Esophagus squamous epithelium (tissue), 5 donors: ENCODE data around the gene PDZRN3. TPM values are rescaled to one million over a fixed set of nuclear protein-coding genes. Genes with fewer than 3 reads are reported as not detected.

Experiments used
- DNase-seq: peaks from one replicate; lab custom pipeline; 2025; lab: John Stamatoyannopoulos, UW
- H3K27ac ChIP-seq, 4 donors: fragments of 200-600 bp; sonication (generic); one replicate each; pipeline ENCODE4 v1.5.1; 2016 to 2019; ENCODE audit warnings: mild to moderate bottlenecking in 1 of 4
- H3K27me3 ChIP-seq, 4 donors: fragments of 200-600 bp; sonication (generic); 1 replicate in 3 of 4; 2 replicates in 1 of 4; pipeline versions ENCODE4 v1.5.1 to v1.6.0; 2017 to 2021; ENCODE audit warnings: antibody characterized with exemption in 1 of 4
- H3K36me3 ChIP-seq, 3 donors: fragments of 200-600 bp; sonication (generic); one replicate each; pipeline ENCODE4 v1.5.1; 2016 to 2019
- H3K4me1 ChIP-seq, 3 donors: fragments of 200-600 bp; sonication (generic); one replicate each; pipeline ENCODE4 v1.5.1; 2017 to 2019
- H3K4me3 ChIP-seq, 4 donors: fragments of 200-600 bp; sonication (generic); 1 replicate in 3 of 4; 2 replicates in 1 of 4; pipeline ENCODE4 v1.5.1; 2016 to 2019; ENCODE audit warnings: mild to moderate bottlenecking in 2 of 4, moderate library complexity in 1 of 4
- H3K9me3 ChIP-seq, 3 donors: fragments of 200-600 bp; sonication (generic); one replicate each; pipeline ENCODE4 v1.5.1; 2016 to 2019
- POLR2A ChIP-seq, 4 donors: fragments of 450-650 bp; IDR thresholded peaks; one replicate each; pipeline ENCODE4 v1.6.1; 2017; ENCODE audit warnings: antibody characterized with exemption in 4 of 4, mild to moderate bottlenecking in 4 of 4, moderate library complexity in 3 of 4
- WGBS, 2 donors: methylation state at CpG; one replicate each; pipeline ENCODE4 v1.1.5; 2018; 5-methylcytosine and 5-hydroxymethylcytosine counted together
- intact Hi-C: fragments of 100-400 bp; cut with DNase I; formaldehyde crosslinking; loops from one replicate; pipeline ENCODE4 v1.15.0; 2022
- total RNA-seq, 4 donors: library from RNA; depleted of rRNA; stranded (reverse); fragments of >200 nt; gene quantifications; one replicate each; pipeline ENCODE4 v1.1.0, GENCODE V29; 2016
- TF ChIP-seq, protein P1 (sequence below), 6 experiments: fragments of 450-650 bp in 4 of 6; fragments of 200-600 bp in 2 of 6; sonication (generic) in 2 of 6; IDR thresholded peaks; one replicate each; pipeline ENCODE4 v1.5.1; 2016 to 2019; ENCODE audit warnings: antibody characterized with exemption in 6 of 6, mild to moderate bottlenecking in 4 of 6, moderate library complexity in 4 of 6
- donor health status: DM: yes; HTN: yes; CAD: no.

Gene PDZRN3
- total RNA-seq, 4 donors from 2014 or later: 22.1 to 54.9 (median 38.9) TPM

DNA sequence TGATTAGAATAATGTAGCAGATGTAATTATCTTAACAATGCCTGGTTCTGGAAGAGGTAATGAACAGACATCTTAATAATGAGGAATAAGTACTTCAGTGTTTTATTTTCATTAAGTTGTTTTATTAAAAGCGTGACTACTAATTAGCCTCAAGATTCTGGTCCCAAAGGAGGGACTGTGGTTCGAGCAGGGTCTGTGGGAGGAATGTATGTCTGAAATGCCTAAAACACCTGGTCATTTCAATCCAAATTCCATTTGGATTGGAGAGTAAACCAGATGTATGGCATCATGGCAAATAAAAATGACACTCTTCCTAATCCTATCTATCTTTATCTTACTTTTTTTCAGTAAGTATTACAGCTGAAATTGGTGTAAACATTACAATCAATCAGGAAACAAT, 243.2 kb downstream of the PDZRN3 start:
- H3K36me3 ChIP-seq: peaks cover 6 to 32% (median 18%) of the 10 kb centered on the region in 3 donors
- TF ChIP-seq, protein P1, sequence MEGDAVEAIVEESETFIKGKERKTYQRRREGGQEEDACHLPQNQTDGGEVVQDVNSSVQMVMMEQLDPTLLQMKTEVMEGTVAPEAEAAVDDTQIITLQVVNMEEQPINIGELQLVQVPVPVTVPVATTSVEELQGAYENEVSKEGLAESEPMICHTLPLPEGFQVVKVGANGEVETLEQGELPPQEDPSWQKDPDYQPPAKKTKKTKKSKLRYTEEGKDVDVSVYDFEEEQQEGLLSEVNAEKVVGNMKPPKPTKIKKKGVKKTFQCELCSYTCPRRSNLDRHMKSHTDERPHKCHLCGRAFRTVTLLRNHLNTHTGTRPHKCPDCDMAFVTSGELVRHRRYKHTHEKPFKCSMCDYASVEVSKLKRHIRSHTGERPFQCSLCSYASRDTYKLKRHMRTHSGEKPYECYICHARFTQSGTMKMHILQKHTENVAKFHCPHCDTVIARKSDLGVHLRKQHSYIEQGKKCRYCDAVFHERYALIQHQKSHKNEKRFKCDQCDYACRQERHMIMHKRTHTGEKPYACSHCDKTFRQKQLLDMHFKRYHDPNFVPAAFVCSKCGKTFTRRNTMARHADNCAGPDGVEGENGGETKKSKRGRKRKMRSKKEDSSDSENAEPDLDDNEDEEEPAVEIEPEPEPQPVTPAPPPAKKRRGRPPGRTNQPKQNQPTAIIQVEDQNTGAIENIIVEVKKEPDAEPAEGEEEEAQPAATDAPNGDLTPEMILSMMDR (IDR thresholded peaks at IDR 0.05): no peak
- no peak for TF ChIP-seq POLR2A (IDR thresholded peaks at IDR 0.05)
- H3K27me3 ChIP-seq: no peaks in the 10 kb centered on the region
- intact Hi-C loops: no loop called here
- H3K4me3 ChIP-seq: no peak overlapping the region
- 81 to 82% methylated on average over 2 of the region's 2 CpGs for WGBS, 2 donors
- no peak for DNase-seq
- H3K4me1 ChIP-seq: no peaks in the 10 kb centered on the region
- H3K9me3 ChIP-seq: peaks cover 0 to 4% (median 0%) of the 10 kb centered on the region in 3 donors
- H3K27ac ChIP-seq: no peak overlapping the region

DNA sequence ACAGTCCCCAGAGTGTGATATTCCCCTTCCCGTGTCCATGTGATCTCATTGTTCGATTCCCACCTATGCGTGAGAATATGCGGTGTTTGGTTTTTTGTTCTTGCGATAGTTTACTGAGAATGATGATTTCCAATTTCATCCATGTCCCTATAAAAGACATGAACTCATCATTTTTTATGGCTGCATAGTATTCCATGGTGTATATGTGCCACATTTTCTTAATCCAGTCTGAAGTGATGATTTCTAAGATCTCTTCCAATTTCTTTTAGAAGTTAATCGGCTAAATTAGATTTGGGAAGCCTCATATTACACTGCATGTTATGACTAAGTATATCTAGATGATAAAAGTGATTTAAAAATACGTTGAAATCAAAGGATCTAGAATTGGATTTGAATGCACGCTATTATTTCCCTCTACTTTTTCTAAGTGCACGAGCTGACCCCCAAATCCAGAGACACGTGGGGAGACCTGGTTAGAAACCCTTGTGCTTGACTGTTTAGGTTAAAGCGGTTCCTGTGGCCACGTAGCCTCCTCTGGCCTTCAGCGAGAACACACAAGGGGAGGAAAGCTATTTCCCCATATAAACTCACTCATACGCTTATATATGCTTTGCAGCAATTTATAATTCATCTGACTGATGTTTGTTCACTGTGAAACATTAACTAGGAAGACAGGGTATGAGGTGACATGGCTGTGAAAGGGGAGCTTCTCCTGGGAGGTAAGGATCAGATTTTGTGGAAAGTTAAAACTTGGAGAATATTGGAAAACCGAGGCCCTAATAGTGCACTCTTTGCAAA, 243.8 kb downstream of the PDZRN3 start:
- Histone ChIP-seq H3K36me3 (peaks cover 6 to 32% (median 18%) of the 10 kb centered on the region in 3 donors), H3K9me3 (peaks cover 0 to 4% (median 0%) of the 10 kb centered on the region in 3 donors), H3K27ac (no peak overlapping the region), H3K4me1 (no peaks in the 10 kb centered on the region), H3K4me3 (no peak overlapping the region), H3K27me3 (no peaks in the 10 kb centered on the region)
- TF ChIP-seq, protein P1 (IDR thresholded peaks at IDR 0.05): no peak
- TF ChIP-seq POLR2A (IDR thresholded peaks at IDR 0.05): no peak
- WGBS, 2 donors: 71 to 80% methylated on average over 15 of the region's 15 CpGs
- intact Hi-C loops: no loop called here
- no peak for DNase-seq

DNA sequence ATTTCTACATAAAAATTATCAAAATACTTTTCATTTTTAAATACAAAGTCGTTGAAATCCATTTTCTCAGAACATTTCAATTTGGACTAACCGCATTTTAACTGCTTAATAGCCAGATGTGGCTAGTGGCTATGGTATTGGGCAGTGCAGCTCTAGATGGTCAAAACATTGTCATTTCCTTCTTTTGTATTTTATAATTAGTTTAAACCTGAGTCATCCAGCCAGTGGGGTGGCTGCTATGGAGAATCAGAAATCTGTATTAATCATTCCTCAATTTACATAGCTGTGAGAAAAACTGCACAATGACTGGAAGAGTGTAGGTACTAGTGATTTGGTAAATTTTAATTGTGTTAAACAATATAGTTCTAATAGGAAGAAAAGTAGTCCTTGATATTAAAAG, 245.3 kb downstream of the PDZRN3 start:
- intact Hi-C loops: no loop called here
- Histone ChIP-seq H3K36me3 (peaks cover 6 to 19% (median 11%) of the 10 kb centered on the region in 3 donors), H3K4me1 (no peaks in the 10 kb centered on the region), H3K9me3 (no peaks in the 10 kb centered on the region), H3K27me3 (no peaks in the 10 kb centered on the region), H3K27ac (no peak overlapping the region), H3K4me3 (no peak overlapping the region)
- TF ChIP-seq POLR2A (IDR thresholded peaks at IDR 0.05): no peak
- TF ChIP-seq, protein P1 (IDR thresholded peaks at IDR 0.05): no peak
- no peak for DNase-seq
- WGBS, 2 donors: 67 to 74% methylated on average over 2 of the region's 2 CpGs

DNA sequence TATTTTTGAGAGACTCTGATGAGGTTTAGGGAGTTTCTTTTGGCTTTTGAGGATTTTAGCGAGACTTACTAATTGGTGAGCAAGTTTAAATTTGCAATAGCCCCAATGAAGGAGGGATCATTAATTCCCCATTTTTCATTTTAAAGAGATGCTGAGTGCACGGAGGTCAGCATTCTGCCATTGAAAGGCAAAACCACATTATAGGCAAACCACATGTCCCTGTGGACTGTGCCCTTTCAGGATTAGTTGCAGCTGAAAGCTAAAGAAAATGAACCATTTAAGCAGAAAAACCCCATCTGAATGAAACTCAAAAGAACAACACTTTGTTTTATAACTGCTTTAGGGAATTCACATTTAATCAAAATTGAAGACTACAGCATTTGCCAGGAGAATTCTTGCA, 246.5 kb downstream of the PDZRN3 start:
- peaks cover 0 to 6% (median 0%) of the 10 kb centered on the region in 3 donors for H3K36me3 ChIP-seq
- intact Hi-C loops: no loop called here
- TF ChIP-seq POLR2A (IDR thresholded peaks at IDR 0.05): no peak
- TF ChIP-seq, protein P1 (IDR thresholded peaks at IDR 0.05): no peak
- no peaks in the 10 kb centered on the region for H3K9me3 ChIP-seq
- no peaks in the 10 kb centered on the region for H3K4me1 ChIP-seq
- no peak overlapping the region for H3K4me3 ChIP-seq
- DNase-seq: no peak
- H3K27me3 ChIP-seq: no peaks in the 10 kb centered on the region
- WGBS, 2 donors: 39 to 50% methylated on average over 2 of the region's 2 CpGs
- H3K27ac ChIP-seq: no peak overlapping the region

DNA sequence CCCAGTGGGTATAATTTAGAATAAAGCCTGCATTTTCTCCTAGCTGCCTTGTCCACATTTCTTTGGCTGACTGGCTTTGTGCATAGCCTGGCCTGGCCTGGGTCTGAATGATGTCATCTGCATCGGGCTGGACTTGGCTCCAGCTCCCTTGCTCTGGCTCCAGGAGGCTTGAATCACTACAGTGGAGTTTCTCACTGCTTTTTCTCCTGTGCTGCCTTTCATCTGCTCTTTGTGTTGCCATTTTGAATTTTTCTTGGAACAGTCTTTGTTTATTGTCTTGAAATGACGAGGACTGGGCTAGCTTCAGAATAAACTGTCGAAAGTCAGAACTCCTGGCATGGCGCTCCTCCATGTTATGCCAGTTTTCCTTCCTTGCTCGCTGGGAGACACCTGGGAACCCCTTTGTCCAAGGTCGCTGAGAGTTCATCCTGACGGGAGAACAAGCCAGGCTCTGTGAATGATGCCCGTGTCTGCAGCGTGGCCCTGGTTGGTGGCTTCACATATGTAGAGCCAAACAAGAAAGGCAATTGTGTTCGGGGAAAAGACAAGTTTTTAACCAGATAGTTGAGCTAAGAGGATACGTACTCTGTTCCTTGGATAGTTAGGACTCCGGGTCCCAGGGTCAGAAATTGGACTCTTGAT, 258.9 kb downstream of the PDZRN3 start:
- no peaks in the 10 kb centered on the region for H3K27me3 ChIP-seq
- H3K9me3 ChIP-seq: no peaks in the 10 kb centered on the region
- WGBS, 2 donors: 48 to 71% methylated on average over 10 to 11 of the region's 12 CpGs
- TF ChIP-seq POLR2A (IDR thresholded peaks at IDR 0.05): no peak
- TF ChIP-seq, protein P1 (IDR thresholded peaks at IDR 0.05): no peak
- H3K4me1 ChIP-seq: peaks cover 0 to 6% (median 0%) of the 10 kb centered on the region in 3 donors
- H3K36me3 ChIP-seq: no peaks in the 10 kb centered on the region
- intact Hi-C loops: no loop called here
- no peak overlapping the region for H3K27ac ChIP-seq
- no peak for DNase-seq
- peak overlapping the region in 1 of 4 donors; percentile 23 for H3K4me3 ChIP-seq
